Superior temporal gyrus (tissue), 1 donor: ENCODE measurements around the gene IL1RL1.

Source experiments
- DNase-seq: peaks from one replicate; pipeline ENCODE4 v3.0.0-alpha.2; 2016; ENCODE audit errors: extremely low spot score

The IL1RL1 gene

DNA sequence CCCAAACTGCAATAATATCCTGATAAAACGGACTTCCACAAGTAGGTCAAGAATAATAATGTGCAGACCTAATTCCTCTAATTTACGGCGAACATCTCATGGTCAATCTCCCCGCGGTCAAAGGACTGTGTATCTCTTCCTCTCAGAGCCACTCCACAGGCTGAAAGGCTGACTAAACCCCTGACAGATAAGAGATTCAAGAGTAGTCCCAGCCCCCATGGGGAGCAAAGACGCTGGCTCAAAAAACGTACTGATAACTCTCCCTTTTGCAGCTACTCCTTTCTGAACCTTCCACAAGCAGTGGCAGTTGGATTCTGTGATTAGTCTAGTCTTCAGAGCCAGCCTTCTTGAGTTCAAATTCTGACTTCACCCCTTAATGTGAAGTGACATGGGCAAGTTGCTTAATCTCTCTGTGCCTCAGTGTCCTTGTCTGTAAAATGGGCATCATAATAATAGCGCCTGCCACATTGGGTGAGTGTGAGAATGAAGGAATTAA lies 24.6 kb downstream of the IL1RL1 start:
- DNase-seq, result no peak

DNA sequence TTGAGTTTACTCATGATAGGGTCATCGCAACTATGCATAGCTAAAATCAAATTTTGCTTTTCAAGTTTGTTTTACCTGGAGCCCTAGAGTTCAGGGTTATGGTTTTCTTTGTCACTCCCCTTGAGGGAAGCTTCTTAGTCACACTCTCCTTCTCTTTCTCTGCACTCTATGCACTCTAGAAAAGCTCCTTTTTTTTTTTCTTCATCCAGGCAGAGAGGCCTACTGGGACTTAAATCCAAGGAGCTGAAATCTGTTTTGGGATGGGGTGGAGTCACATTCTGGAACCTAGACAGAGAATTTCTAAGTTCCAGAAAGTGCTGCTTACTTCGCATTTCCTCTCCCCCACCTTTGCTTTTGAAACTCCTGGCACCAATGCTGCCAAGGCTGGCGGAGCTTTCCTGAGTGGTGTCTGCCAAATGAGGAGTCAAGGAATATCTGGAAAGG lies 25.2 kb downstream of the IL1RL1 start:
- no peak for DNase-seq

DNA sequence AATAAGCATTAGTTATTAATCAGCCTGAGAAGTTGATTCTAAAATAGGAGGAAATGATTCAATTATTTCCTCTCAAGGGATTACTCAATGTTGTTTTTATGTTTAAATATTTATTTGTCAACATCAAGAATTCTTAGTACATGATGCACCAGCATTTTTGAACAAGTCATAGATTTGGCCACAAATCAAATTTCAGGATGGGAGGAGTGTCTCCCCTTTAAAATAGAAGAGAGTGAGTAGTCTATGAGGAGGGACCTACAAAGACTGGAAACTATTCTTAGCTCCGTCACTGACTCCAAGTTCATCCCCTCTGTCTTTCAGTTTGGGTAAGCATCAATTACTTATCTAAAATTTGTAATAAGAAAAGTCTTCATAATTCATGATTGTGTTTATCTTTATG lies 25.6 kb downstream of the IL1RL1 start:
- DNase-seq, result no peak

DNA sequence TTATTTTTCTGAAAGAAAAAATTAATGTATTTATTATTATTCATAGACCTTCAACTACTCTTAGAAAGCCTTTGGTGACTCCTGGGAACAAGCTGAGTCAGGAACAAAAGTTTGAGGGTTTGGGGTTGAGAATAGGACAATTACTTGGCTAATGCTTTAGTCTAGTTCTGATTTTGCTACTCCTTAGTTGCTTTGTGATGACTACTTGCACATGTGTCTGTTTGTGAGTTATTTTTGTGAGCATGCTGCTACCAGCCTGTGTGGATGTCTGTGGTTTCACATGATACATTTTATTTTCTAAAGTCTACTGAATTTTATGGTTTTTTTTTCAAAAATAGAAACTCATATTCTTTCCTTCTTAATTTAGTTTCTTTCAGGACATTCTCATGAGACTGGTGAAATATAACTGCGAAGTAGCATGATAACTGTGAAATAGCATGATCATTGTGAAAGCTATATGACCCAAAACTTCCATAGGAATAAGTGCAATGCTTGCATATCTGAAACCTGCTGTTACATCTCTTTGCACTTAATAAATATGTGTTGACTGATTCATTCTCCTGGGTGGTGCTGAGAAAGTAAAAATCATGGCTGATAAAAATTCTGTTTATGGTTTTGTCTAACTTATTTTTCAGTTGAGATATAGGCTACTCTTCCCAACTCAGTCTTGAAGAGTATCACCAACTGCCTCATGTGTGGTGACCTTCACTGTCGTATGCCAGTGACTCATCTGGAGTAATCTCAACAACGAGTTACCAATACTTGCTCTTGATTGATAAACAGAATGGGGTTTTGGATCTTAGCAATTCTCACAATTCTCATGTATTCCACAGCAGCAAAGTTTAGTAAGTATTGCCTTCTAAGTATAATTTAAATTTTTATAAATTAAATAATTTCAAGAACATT lies 26.4 kb downstream of the IL1RL1 start:
- no peak for DNase-seq

DNA sequence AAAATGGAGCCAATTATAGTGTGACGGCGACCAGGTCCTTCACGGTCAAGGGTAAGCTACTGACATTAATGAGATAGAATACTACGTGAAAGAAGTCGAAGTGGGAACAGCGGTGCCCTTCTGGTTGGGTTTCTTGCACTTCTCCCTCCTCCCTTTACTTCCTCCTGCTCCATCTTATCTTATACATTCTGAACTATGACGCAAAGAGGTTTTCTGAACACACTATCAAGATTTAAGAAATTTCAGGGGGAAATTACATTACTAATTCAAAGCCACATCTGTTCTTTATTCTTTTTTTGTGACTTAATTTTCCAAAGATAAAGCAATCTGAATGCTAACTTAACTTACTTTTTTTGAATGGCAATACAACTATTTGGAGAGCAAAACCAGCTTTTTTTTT lies 29.4 kb downstream of the IL1RL1 start:
- no peak for DNase-seq

DNA sequence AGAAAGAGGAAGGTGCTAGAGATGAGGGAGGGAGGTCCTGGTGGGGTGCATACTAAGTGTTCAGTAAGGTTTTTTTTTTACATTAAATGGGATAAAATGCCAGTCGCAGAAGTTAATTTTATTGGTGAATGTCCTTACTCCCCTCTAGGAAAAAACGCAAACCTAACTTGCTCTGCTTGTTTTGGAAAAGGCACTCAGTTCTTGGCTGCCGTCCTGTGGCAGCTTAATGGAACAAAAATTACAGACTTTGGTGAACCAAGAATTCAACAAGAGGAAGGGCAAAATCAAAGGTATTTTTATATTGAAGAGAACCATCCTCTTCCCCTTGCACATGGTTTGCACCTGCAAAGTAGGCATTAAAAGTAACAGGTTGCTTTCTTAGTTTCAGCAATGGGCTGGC lies 31.5 kb downstream of the IL1RL1 start:
- no peak for DNase-seq

DNA sequence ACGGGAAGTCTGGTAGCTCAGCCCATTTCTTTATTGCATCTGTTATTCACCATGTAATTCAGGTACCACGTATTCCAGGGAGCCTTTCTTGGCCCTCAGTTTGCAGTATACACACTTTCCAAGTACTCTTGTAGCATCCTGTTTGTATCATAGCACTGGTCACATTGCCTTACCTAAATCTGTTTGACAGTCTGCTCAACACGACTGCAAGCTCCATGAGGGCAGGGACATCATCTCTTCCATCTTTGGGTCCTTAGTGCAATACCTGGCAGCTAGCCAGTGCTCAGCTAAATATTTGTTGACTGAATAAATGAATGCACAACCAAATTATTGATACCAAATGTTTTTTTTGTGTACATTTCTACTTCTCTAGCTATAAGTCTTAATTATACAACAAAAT lies 33.0 kb downstream of the IL1RL1 start:
- no peak for DNase-seq

DNA sequence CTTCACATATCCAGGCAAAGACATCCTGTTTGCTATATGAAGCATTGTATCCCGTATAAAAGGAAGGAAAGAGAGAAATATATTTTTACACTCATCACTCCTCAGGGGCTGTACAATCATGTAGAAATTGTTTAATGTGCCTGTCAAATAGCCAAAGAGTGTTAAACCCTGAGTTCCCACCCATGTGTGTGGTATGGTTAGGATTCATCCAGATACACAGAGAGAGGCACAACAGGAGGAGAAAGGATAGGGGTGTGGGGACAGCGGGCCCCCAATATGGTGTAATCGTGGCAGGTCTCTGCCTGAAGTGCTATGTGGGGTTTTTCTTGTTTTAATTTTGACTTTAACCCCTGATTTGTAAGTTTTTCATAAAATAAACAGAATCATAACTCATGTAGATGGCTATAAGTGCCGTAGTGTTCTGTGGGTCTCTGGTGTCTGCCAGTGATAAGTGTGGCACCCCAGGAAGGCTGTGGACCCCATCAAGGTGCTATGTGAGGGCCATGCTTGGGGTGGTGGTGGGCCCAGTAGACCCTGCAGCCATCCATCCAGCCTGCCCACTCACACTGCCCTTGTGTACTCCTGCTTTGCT lies 34.1 kb downstream of the IL1RL1 start:
- no peak for DNase-seq

DNA sequence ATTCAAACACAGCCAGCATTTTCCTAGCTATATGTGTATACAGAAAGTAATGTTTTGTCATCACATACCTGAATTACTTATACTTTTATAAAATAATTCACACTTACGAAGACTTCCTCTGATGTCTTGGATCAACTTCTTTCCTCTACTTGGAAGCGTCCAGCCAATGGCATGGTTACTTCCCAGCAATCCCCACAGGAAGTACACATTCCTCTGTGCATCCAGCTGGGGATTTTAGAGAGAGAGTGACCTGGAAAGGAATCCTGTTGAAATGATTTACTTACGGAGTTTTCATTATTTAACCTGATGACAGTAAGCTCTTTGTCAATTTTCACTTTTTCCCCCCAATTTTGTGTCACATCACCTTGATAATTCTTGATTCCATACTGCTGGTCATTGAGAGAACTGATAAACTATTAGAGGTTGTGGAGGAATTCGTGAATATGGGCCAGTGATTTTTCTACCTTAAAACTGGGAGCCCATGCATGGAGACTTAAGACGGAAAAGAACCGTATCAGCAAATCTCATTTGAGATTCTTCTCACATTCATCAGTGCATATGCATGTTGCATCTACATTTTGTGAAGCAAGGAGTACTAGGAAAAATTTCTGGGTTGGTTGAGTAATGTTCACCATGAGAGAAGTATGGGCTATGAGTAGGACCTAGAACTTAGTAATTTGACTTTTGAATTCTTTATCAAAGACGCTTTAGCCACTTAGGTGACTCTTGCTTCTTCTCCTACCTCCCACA lies 35.2 kb downstream of the IL1RL1 start:
- no peak for DNase-seq

DNA sequence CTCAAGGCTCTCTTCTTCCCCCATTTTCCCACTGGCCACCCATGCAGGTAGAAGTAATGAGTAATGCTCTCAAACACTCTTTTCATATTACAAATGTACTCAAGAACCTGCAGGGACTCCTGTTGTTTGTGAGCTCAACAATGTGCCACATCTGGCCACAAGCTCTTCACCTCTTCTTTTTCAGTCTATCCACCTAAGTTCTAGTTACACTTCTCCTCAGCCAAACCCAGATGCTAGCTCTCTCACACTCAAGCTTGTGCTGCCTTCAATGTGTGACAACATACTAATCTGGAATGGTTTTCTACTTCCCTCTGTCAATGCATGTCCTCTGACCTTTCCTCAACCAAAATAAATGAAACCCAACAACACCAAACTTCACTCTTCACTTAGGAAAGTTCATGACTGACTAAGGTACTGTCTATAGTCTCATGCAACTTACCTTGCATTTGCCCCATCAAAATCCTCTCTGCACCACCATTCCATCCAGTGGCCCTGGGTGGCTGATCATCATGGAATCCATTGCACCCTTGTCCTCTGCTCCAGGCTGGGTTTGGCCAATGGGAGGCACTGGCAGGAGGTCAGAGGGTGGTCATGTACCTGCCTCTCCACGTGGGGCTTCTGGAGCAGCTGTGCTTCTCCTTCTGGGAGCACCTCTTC lies 38.9 kb downstream of the IL1RL1 start:
- no peak for DNase-seq

DNA sequence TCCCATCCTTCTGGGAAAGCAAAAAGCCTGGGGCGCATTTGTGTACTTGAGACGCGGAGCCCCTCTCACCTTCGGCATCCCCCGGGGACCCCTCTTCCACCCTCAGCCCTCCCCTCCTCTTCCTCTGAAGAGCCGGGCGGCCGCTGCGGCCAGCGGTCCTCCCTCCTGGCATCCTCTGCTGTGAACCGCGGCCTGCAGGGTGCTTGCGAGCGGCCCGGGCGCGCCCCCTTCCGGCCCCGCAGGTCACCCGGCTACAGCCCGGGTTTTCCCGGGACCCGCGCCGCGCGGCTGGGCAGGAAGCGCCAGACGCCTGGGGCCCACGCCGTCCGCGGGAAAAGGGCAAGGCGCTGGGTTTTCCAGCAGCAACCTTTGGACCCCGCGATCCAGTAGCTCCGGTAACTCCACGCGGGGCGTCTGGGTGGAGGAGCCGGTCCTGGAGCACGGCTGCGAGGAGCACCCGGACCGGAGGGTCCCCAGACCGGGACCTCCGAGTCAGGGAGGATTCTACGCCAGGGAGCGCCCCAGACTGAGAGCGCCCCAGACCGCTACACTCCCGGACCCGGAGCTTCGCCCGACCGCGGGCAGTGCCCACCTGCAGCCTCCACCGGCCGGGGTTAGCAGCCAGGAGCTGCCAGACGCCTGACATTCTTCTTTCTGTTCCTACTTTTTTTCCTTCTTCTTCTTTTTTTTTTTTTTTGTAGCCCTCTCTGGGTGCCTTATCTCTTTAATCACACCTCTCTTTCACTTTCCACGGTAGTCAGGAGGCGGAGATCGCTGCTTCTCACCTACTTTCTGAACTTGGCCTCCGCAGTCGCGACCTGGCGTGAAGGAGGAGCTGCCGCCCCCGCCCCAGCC lies 44.4 kb downstream of the IL1RL1 start, which contains the start of gene IL18R1:
IL18R1 (plus strand) TSS at position 271 of the 855 bp plus-strand sequence. CDS start 6,865 bp downstream, outside the sequence.
- peak; percentile 43 for DNase-seq

DNA sequence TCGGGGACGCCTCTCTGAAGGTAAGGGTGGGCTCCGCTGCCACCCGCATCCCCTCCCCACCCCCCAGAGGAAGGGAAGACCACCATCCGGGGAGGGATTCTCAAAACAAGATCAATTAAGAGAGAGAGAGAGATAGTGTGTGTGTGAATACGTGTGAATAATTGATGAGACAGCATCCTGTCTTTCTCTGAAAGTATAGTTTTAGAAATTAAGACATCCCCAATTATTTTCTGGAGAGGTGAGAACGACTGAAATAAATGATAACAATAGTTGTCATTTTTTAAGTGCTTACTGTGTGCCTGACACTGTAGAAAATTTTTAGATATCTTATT lies 45.0 kb downstream of the IL1RL1 start:
- no peak for DNase-seq

DNA sequence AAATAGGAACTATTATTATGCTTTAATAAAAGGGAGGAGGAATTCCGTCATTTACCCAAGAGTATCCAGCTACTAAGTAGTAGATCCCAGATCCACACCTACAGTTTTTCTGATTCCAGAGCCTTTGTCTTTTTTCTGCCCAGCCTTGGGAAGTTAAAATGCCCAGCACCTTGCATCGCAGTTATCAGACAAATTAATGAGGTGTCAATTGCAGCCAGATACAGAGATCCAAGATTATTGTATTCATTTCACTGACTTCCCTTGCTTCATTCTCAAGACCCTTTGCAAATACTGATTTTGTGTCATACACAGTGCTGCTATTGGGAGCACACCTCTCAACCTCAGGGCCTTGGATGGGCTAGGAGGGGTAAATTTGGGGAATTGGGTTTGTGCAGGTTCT lies 45.4 kb downstream of the IL1RL1 start:
- no peak for DNase-seq

DNA sequence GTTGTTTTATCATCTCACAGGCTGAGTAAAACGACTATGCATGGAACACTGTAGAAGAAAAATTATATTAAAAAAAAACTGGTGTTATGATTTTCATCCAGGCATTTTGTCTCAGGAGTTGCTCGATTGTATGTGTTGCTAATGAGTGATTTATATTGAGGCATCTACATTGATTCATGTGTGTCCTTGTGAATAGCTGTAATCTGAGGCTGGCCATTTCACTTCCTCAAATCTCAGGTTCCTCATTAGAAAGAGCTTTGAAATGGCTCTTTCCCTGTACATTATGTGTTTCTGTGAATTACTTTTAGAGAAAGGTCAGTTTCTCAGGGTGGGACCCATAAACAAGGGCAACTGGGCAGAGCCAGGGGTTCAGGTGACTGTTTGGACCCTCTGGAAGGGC lies 46.6 kb downstream of the IL1RL1 start:
- no peak for DNase-seq

DNA sequence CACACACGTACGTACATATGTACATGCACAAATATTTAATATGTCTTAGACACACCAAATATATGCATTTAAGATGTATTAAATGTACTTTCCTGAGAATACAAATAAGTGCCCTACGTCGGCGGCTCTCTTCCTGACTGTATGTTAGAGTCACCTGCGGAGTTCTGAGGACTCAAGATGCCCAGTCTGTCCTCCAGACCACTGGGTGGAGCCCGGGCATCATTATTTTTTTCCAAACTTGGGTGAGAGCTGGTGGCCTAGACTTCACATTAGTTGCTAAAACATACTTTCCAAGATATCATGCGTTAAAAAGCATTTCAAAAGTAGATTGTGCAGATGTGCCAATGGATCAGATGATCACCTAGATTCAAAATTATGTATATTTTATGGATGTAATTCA lies 47.1 kb downstream of the IL1RL1 start:
- DNase-seq, result no peak

DNA sequence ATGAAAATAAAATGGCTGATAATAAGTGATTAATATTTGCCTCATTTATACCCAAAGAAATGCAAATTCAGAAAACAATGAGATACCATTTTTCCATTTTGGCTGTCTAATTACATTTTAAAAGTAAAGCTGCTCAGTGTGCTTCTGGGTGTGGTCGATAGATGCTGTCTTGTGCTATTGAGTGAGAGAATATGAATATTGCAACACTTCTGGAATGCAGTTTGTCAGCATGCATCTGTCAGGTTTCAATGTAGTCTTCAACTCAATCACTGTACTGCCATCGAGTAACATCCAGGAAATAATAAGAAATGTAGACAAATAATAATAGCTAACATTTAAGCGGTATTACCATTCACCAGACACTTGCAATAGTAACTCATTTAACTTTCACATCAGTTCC lies 48.2 kb downstream of the IL1RL1 start:
- no peak for DNase-seq

DNA sequence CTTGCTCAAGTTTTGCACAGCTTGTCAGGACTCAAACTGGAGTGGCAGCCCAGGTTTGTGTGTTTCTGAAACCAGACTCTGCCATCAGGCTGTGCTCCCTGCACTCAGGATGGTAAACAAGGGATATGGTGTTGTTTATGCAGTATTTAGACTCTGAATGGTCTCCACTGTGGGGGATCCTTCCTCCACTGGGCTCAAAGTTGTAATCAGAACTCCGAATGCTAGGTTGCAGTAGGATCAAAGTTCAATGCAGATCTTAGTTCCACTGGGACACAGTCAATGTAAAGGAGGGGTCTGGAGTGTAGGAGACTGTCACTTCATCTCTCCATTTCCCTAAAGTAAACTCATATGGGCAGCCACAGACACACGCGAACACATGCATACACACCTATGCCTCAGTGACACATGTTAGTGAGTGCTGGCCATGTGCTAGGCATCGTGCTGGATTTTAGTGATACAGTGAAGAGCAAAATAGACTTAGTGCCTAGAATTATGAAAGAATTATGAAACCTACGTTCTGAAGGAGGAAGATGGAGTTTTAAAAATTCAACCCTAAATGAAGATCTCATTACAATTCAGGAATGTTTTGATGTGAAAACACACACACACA lies 50.4 kb downstream of the IL1RL1 start:
- no peak for DNase-seq

DNA sequence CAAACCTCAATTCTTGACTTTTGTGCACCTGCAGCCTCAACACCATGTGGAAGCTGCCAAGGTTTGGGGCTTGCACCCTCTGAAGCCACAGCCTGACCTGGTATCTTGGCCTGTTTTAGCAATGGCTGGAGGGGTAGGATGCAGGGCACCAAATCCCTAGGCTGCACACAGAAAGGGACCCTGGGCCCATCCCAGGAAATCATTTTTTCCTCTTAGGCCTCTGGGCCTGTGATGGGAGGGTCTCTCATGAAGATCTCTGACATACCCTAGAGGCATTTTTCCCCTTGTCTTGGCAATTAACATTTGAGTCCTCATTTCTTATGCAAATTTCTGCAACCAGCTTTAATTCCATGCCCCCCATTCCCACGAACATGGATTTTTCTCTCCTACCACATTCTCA lies 54.4 kb downstream of the IL1RL1 start:
- no peak for DNase-seq

DNA sequence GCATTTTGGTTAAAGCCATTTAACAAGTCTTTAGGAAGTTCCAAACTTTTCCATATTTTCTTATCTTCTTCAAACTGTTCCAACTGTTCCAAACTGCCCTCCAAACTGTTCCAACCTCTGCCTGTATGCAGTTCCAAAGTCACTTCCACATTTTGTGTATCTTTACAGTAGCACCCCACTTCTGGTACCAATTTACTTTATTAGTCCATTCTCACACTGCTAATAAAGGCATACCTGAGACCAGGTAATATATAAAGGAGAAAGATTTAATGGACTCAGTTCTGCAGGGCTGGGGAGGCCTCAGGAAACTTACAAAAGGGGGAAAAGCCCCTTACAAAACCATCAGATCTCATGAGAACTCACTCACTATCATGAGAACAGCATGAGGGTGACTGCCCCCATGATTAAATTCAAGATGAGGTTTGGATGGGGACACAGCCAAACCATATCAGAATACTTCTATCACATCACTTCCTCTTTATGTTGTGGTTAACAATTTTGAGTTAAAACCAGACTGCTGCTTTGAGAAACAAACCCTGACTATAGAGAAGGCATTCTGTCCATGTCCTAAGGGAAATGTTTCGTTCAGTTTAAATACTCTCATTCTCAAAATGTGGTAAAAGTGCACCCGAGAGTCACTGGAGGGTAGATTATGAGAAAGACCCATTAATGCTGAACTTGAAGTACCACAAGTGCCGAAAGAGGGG lies 55.2 kb downstream of the IL1RL1 start:
- no peak for DNase-seq
